ENCODE data around the gene PRKD2.

The PRKD2 gene

DNA sequence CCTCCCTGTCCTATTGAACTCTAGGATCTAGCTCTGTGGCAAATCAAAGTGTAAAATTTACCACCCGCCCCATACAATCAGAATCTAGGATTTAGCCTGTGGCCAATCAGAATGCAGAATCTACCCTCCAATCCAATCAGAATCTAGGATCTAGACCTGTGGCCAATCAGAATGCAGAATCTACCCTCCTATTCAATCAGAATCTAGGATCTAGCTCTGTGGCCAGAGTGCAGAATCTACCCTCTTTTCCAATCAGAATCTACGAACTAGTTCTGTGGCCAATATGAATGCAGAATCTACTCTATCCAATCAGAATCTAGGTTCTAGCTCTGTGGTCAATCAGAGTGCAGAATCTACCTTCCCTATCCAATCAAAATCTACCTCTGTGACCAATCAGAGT is 25.8 kb downstream of the PRKD2 start:
- Histone ChIP-seq H3K36me3 (peaks cover 100% of the 10 kb centered on the region), H3K4me3 (ENCODE audit: low read depth in 1 of 2, low read length in 1 of 2) (no peak overlapping the region), H3K4me1 (ENCODE audit: control insufficient read depth in 1 of 2, insufficient read depth in 1 of 2, low read depth in 1 of 2, low read length in 1 of 2) (no peaks in the 10 kb centered on the region), H3K9me3 (no peaks in the 10 kb centered on the region), H3K27me3 (no peaks in the 10 kb centered on the region), H3K27ac (no peak overlapping the region)
- TF ChIP-seq, protein P1, sequence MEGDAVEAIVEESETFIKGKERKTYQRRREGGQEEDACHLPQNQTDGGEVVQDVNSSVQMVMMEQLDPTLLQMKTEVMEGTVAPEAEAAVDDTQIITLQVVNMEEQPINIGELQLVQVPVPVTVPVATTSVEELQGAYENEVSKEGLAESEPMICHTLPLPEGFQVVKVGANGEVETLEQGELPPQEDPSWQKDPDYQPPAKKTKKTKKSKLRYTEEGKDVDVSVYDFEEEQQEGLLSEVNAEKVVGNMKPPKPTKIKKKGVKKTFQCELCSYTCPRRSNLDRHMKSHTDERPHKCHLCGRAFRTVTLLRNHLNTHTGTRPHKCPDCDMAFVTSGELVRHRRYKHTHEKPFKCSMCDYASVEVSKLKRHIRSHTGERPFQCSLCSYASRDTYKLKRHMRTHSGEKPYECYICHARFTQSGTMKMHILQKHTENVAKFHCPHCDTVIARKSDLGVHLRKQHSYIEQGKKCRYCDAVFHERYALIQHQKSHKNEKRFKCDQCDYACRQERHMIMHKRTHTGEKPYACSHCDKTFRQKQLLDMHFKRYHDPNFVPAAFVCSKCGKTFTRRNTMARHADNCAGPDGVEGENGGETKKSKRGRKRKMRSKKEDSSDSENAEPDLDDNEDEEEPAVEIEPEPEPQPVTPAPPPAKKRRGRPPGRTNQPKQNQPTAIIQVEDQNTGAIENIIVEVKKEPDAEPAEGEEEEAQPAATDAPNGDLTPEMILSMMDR (IDR thresholded peaks at IDR 0.05): no peak

DNA sequence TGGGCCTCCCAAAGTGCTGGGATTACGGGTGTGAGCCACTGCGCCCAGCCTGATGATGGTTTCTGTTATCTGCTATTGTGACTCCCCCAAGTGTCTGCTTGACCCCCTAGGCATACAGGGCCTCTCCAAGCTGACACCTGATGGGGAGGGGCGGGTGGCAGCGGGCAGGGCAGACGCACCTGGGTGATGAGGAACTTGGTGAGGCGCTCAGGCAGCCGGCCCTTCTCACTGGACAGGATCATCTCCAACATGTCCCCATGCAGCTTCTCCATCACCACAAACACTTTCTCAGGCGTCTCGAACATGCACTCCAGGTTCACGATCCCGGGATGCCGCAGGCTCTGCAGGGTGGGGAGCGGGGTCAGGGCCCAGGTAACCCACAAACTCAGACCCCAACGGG is 27.6 kb downstream of the PRKD2 start:
- no peaks in the 10 kb centered on the region for H3K27me3 ChIP-seq
- TF ChIP-seq, protein P1 (IDR thresholded peaks at IDR 0.05): no peak
- no peaks in the 10 kb centered on the region for H3K9me3 ChIP-seq
- H3K4me3 ChIP-seq (ENCODE audit: low read depth in 1 of 2, low read length in 1 of 2): no peak overlapping the region
- peaks cover 100% of the 10 kb centered on the region for H3K36me3 ChIP-seq
- H3K4me1 ChIP-seq (ENCODE audit: control insufficient read depth in 1 of 2, insufficient read depth in 1 of 2, low read depth in 1 of 2, low read length in 1 of 2): no peaks in the 10 kb centered on the region
- no peak overlapping the region for H3K27ac ChIP-seq

DNA sequence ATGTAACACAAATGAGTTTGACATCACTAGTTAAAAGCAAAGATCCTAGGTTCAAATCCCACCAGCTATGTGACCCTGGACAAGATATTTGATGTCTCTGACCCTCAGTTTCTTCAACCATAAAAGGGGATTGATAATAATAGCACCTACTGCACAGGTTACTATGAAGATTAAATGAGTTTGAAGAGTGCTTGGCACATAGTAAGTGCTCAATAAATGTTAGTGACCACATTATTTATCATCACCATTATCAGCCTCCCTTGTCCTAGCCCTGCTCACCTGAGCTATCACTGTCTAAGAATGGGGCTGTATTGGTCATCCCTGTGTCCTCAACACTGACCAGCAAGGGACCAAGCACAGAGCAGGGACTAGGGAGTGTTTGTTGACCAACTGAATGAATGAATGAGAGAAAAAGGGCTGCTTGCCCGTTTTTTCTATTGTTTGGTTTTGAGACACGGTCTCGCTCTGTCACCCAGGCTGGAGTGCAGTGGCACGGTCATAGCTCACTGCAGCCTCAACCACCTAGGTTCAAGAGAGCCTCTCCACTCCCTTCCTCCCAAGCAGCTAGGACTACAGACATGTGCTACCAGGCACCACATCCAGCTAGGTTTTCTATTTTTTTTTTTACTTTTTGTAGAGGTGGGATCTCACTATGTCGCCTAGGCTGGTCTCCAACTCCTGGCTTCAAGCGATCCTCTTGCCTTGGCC is 29.3 kb downstream of the PRKD2 start:
- H3K4me1 ChIP-seq (ENCODE audit: control insufficient read depth in 1 of 2, insufficient read depth in 1 of 2, low read depth in 1 of 2, low read length in 1 of 2): no peaks in the 10 kb centered on the region
- no peak overlapping the region for H3K4me3 ChIP-seq (ENCODE audit: low read depth in 1 of 2, low read length in 1 of 2)
- peaks cover 100% of the 10 kb centered on the region for H3K36me3 ChIP-seq
- peak overlapping the region; percentile 10 for H3K27ac ChIP-seq
- no peaks in the 10 kb centered on the region for H3K27me3 ChIP-seq
- no peaks in the 10 kb centered on the region for H3K9me3 ChIP-seq
- TF ChIP-seq, protein P1 (IDR thresholded peaks at IDR 0.05): no peak

DNA sequence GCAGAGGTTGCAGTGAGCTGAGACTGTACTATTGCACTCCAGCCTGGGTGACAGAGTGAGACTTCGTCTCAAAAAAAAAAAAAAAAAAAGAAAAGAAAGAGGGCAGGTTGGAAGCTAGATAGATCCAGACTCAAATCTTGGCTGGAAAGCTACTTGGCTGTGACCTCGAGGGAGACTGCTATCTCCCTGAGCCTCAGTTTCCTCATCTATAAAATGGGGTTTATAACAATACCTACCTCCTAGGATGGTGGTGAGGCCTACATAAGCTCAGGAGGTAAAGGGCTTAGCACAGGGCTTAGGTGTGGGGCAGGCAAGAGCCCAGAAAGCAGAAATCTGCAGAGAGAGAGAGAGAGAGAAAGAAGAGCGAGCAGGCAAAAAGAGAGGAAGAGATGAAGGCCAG is 31.7 kb downstream of the PRKD2 start:
- Histone ChIP-seq H3K36me3 (peaks cover 100% of the 10 kb centered on the region), H3K9me3 (no peaks in the 10 kb centered on the region)
- TF ChIP-seq, protein P1 (IDR thresholded peaks at IDR 0.05): no peak

DNA sequence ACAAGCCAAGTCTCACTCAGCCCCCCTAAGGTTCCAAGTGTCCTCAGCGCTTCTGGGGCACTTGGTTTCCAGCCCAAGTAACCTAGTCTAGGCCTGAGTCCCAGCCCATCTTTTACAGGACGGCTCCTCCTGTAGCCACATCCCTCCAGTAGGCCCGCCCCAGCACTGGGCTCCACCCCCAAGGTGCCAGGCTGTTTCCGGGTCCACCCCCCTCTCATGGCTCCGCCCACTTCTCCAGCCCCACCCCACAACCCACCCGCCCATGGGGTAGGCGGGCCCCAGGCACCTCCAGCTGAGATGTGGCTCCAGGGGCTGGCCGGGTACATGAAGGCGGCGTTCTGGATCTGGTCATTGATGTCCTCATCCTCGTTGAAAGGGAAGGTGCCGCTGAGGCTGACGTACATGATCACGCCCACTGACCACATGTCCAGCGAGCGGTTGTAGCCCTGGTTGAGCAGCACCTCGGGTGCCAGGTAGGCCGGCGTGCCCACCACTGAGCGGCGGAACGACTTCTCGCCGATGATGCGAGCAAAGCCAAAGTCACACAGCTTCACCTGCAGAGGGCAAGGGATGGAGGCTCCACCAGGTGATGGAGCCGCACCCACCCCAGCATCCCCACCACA is 38.7 kb downstream of the PRKD2 start:
- peaks cover 100% of the 10 kb centered on the region for H3K36me3 ChIP-seq
- no peaks in the 10 kb centered on the region for H3K27me3 ChIP-seq
- no peaks in the 10 kb centered on the region for H3K4me1 ChIP-seq (ENCODE audit: control insufficient read depth in 1 of 2, insufficient read depth in 1 of 2, low read depth in 1 of 2, low read length in 1 of 2)
- TF ChIP-seq, protein P1 (IDR thresholded peaks at IDR 0.05): no peak
- H3K27ac ChIP-seq: no peak overlapping the region
- H3K9me3 ChIP-seq: no peaks in the 10 kb centered on the region
- no peak overlapping the region for H3K4me3 ChIP-seq (ENCODE audit: low read depth in 1 of 2, low read length in 1 of 2)

More for the DNA sequence above, 31.7 kb downstream of the PRKD2 start:
- no peak overlapping the region for H3K27ac ChIP-seq
- no peaks in the 10 kb centered on the region for H3K27me3 ChIP-seq
- no peaks in the 10 kb centered on the region for H3K4me1 ChIP-seq (ENCODE audit: control insufficient read depth in 1 of 2, insufficient read depth in 1 of 2, low read depth in 1 of 2, low read length in 1 of 2)
- H3K4me3 ChIP-seq (ENCODE audit: low read depth in 1 of 2, low read length in 1 of 2): no peak overlapping the region

Data from neutrophil (primary cell).